ENCODE measurements around the gene LMBR1L.

DNA sequence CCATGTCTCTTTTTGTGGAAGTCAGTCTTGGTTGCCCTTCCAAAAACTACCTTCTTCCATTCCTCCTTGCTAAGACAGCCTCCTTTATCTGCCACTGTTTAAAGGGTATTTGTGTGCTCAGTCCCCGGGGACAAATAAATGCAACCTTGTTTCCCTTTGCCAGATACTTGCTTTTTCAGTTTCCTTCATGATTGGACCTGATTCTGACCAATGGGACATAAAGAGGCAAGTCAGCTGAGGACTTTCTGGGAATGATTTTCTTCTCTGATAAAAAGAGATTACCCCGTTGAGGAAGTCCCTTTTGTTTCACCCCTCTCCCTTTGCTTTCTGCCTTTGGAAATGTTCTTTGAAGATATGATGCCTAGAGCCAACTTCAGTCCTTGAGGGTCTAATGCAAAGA lies 27.9 kb upstream of the LMBR1L start:
- TF ChIP-seq, protein P1, sequence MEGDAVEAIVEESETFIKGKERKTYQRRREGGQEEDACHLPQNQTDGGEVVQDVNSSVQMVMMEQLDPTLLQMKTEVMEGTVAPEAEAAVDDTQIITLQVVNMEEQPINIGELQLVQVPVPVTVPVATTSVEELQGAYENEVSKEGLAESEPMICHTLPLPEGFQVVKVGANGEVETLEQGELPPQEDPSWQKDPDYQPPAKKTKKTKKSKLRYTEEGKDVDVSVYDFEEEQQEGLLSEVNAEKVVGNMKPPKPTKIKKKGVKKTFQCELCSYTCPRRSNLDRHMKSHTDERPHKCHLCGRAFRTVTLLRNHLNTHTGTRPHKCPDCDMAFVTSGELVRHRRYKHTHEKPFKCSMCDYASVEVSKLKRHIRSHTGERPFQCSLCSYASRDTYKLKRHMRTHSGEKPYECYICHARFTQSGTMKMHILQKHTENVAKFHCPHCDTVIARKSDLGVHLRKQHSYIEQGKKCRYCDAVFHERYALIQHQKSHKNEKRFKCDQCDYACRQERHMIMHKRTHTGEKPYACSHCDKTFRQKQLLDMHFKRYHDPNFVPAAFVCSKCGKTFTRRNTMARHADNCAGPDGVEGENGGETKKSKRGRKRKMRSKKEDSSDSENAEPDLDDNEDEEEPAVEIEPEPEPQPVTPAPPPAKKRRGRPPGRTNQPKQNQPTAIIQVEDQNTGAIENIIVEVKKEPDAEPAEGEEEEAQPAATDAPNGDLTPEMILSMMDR (IDR thresholded peaks at IDR 0.05), result no peak
- TF ChIP-seq POLR2AphosphoS5 (IDR thresholded peaks at IDR 0.05), result no peak

Measured in breast epithelium (tissue), 3 donors.